GM15510 (cell line): ENCODE data around the gene ANP32A.

ENCODE experiments used
- POLR2A ChIP-seq: IDR thresholded peaks from 3 replicates; pipeline ENCODE4 v1.6.1; 2011; ENCODE audit warnings: borderline replicate concordance; ENCODE audit not compliant: insufficient read length; ENCODE audit errors: extremely low read depth

The ANP32A gene

DNA sequence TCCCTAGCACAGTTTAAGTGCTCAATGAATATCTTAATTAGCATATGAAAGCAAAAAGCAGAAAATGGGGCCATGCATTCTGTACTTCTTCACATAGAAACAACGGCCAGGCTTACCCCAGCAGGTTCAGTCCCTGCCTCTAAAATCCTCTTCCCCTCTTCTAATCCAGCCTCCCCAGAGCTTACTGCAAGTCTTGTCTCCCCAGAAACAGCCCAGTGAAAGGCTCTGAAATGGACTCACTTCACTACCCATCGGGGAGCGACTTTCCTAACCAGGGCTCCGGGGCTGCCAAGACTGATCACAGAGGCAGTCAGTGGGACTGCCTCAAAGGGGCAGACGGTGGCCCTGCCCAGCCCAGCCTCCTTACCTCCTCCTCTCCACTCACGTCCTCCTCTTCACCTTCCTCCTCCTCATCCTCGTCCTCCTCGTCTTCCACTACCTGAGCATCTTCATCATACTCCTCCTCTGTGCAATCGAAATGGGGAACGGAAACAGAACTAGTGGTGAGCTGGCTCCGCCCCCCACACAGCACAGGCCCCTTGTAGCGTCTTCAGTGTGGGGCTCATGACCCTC is 38.0 kb downstream of the ANP32A start:
- TF ChIP-seq POLR2A, result no peak

DNA sequence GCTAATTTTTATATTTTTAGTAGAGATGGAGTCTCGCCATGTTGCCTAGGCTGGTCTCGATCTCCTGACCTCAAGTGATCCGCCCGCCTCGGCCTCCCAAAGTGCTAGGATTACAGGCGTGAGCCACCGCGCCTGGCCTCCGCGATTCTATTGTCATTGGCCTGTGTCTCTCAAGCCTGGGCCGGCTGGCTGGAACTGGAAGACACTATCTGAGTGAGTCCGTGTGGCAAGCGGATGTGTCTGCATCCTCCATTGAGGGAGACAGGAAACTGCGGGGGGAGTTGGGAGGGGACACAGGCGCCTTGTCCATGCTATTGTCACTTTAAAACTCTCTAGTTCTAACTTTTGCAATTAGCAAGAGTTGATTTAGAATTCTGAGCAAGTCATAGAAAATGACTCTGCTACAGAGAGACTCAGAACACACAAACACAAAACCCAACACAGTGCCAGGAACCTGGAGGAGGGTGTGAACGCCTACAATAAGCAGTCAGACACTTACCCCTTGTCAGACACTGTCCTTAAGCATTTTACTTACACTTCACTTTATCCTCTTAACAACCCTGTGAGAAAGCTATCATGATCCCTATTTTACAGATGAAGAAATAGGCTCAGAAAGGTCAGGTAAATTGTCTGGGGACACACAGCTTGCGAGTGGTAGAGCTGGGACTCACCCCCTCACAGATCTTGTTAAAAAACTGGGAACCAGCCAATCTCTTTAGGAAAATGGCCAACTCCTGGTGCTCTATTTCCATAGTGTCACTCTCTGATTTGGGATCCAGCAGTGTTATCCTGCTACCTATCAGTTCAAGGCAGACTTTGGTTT is 38.7 kb downstream of the ANP32A start:
- no peak for TF ChIP-seq POLR2A

DNA sequence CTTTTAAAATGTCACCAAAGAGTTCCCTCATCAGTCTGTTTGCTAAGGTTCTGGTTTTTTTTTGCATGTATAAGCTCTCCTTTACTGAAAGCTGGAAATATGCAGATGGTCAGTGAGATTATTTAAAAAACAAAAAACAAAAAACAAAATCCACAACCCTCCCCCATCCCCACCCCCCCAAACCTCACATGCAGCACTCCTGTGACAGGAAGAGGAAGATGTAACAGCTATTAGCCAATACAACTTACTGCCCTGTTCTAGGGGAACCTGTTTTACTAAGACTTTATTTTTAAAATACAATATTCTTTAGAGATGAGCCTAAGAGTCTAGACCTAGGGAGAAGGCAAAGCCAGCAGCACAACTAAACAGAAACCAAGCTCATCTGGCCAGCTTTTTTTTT is 39.5 kb downstream of the ANP32A start:
- TF ChIP-seq POLR2A, result no peak

DNA sequence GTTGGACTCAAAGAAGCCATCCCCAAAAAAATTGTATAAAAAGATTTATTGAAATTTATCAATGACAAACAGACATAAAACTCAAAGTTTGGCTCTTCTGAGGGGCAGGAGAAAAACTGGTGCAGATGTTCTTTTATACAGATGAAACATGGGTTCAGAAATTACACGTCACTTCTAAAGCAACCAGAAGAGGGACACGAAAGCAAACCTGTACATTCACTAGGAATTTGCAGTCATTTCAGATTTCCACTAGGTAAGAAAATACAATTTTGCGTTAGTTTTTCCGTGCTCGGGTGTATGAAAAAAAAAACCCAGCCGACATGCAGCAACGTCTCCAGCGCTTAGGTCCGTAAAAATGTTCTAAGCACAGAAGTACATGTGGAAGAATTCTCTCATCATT is 41.8 kb downstream of the ANP32A start:
- no peak for TF ChIP-seq POLR2A

DNA sequence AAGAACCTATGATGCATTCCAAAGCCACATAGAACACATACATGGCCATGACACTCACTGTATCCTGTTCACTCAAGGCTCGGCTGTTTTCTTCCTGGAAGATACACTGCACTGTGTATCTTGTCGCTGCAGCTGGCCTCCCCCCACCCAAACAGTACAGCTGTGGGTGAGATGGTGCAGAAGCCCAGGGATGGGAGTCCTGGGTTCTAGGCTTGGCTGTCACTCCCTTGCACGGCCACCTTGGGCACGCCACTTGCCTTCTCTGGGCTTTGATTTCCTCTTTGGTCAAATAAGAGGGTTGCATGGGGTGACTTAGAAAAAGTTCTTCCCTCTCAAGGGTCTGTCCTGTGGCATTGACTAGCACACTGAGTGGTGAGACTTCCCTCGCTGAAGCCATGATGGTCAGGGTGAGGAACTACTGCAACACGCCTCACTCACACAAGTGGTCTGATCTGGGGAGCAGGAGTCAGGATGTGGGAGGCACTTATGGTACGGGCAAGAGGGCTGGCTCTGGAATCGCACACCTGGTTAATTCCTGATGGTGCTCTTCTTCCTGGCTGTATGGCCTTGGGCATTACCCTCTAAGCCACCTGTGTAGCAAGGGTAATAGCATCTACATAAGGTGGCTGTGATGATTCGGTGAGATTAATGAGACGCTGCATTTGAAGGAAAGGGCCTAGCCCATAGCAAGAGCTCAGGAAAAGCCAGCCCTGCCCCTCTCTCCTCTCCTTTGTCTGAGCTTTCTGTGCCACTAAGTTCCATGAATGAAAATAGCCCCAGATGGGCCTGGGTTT is 44.0 kb downstream of the ANP32A start:
- peak; percentile 15 for TF ChIP-seq POLR2A

DNA sequence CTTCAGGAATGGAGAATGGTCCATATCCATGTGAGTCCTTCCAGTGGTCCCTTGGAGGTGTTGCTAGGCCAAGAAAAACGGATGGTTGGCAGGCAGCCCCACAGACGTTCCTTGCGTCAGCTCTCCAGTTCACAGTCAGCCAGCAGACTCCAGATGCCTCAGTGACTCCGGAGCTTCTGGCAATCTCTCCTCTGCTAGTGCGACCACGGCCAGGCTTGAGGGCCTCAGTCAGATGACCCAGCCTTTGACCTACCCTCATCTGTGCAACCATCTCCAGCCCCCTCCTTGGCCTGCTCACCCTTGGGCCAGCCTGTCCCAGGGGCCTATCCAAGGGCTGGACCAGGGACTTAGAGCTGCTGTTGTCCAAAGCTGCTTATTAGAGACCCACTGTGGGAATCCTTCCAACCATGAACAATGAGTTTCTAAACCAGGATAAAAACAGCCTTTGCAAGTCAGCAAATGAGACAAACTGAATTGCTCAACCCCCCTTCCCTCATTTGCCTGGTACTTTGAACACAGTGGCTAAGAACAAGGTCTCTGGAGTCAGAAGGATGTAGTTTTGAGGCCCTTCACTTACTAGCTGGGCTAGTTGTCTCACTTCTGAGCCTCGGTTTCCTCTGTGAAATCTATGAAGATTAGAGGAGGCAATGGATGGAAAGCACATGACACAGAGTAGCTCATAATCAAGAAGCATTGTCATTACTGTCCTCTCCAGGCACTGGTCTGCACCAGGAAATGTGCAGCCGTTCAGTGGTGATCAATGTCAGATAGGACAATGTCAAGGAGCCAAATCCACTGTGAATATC is 44.8 kb downstream of the ANP32A start:
- no peak for TF ChIP-seq POLR2A

DNA sequence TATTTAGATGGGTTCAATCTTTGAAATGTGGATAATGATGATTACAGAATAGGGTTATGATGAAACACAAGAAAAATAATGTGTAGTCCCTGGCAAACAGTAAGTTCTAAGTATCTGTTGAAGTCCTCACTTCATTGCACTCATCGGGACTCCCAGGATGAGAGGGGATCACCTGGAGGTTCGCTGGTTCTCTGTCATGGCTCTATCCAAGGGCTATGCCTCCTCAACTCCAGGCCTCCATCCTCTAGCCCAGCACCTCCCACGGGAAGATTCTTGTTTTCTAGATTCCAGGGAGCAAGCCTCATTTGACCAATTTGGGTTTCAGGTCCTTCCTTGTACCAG is 45.5 kb downstream of the ANP32A start:
- no peak for TF ChIP-seq POLR2A

DNA sequence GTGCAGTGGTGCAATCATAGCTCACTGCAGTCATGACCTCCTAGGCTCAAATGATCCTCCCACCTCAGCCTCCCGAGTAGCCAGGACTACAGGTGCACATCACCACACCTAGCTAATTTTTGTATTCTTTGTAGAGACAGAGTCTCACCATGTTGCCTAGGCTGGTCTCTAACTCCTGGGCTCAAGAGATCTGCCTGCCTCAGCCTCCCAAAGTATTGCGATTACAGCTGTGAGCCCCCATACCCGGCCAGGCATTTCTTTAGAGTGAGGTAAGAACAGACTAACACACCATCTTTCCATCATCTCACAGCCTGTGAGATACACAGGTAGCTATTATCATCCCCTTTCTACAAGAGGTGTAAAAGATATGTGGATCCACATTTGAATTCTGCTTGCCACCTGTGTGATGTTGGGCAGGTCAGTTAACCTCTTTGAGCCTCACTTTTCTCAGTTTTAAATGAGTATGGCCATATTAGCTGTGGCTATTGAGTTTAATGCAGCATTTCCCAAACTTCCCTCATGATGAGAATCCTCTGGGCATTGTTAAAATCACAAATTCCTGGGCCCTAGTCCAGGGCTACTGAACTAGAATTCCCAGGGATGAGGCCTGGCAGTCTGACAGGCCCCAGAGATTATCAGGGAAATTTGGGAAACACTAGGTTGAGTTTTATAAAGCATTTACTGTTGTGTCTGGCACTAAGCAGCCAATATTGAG is 46.0 kb downstream of the ANP32A start:
- TF ChIP-seq POLR2A, result no peak

DNA sequence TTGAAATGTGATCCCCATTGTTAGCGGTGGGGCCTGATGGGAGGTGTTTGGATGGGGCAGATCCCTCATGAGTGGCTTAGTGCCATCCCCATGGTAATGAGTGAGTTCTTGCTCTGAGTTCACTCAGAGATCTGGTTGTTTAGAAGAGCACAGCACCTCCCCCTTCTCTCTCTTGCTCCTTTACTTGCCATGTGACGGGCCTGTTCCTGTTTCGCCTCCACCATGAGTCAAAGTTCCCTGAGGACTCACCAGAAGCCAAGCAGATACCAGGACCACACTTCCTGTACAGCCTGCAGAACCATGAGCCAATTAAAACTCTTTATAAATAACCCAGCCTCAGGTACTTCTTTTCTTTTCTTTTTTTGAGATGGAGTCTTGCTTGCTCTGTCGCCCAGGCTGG is 46.6 kb downstream of the ANP32A start:
- TF ChIP-seq POLR2A, result no peak

DNA sequence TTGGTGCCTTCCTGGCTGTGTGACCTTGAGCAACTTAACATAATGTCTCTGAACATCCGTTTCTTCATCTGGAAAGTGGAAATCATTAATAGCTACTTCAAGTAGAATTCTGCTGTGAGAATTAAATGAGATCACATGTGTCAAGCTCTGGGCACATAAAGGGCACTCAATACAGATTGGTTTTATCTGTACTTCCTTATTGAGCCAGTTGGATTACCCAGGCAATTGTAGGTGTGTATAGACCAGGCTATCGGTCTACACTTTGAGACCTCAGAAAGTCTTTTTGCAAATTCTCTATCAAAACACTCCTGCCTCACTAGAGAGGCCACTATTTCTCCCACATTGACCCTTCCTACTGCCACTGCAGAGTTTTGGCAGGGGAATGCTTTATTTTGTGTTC is 47.7 kb downstream of the ANP32A start:
- TF ChIP-seq POLR2A, result no peak

DNA sequence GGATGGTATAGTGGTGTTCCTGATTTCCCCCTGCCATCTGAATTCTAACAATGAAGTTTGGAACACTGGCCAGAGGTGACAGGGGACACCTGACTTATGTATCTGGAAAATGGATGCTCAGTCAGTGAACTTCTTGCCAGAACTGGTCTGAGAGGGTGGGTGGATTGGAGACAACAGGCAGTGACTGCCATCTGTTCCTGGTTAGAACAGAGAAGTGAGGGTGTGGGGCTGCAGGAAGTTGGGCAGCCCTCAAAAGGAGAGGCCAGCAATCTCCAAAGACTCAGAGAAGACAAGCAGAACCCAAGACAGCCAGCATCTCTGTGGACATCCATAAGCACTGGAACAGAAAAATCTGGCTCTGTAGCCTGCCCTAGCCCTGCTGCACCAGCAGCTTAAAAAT is 50.5 kb downstream of the ANP32A start:
- TF ChIP-seq POLR2A, result no peak

DNA sequence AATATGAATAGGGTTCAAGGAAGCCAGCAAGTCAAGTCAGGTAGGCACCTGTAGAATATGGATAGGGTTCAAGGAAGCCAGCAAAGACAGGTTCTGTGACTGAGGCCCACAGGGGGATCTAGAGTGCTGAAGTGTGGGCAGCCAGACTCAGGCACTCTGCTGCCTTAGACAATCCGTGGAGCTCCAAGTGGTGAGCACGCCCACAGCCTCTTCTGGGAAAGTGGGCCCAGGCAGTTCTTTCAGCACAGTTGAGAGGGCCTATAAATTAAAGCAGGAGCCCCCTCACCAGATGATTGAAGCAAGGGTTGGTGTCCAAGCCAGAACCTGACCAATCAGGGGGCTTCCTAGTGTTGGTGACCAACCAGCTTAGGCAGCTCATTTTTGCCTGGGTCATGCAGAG is 51.0 kb downstream of the ANP32A start:
- TF ChIP-seq POLR2A, result no peak

DNA sequence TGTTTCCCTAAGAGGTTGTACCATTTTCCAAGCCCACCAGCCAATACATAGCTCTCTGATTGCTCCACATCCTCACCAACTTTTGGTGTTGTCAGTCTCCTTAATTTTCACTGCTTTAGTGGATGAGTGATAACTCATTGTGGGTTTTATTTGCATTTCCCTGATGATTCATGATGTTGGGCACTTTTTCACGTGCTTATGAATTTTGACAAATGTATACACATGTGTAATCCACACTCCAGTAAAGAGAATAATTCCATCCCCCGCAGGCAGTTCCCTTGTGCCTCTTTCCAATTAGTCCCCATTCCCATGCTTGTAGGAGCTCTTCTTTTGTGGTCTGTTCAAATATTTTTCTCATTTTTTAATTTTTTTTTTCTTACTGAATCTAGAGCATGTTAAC is 52.4 kb downstream of the ANP32A start:
- TF ChIP-seq POLR2A, result no peak

DNA sequence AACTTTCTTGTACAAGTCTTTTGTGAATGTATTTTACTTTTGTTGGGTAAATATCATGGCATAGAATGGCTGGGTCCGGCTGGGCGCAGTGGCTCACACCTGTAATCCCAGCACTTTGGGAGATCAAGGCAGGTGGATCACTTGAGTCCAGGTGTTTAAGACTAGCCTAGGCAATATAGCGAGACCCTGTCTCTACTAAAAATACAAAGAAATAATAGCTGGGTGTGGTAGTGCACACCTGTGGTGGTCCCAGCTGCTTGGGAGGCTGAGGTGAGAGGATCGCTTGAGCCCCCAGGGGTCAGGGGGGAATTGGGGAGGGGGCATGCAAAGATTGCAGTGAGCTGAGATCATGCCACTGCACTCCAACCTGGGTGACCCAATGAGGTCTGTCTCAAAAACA is 52.9 kb downstream of the ANP32A start:
- no peak for TF ChIP-seq POLR2A
